ENCODE results near the gene MSMO1.

MSMO1 gene

GRCh38 chr4:165383591-165384073 is 56.2 kb downstream of the MSMO1 start:
- H3K9me3 ChIP-seq (ENCODE audit: insufficient read depth, low read depth, low read length) = no peaks in the 10 kb centered on the region
- H3K27ac ChIP-seq (ENCODE audit: low read length) = no peak overlapping the region
- H3K4me3 ChIP-seq (ENCODE audit: low read length) = no peak overlapping the region
- H3K27me3 ChIP-seq (ENCODE audit: insufficient read depth, low read length) = peaks cover 17% of the 10 kb centered on the region
- H3K9ac ChIP-seq (ENCODE audit: low read depth, low read length) = no peak overlapping the region
- H3K4me1 ChIP-seq (ENCODE audit: insufficient read depth, low read length) = peaks cover 18% of the 10 kb centered on the region
- no peaks in the 10 kb centered on the region for H3K36me3 ChIP-seq (ENCODE audit: insufficient read depth, low read depth, low read length)

- Histone ChIP-seq H3K27ac (ENCODE audit: low read length) (no peak overlapping the region), H3K4me1 (ENCODE audit: insufficient read depth, low read length) (peaks cover 18% of the 10 kb centered on the region), H3K4me3 (ENCODE audit: low read length) (no peak overlapping the region), H3K27me3 (ENCODE audit: insufficient read depth, low read length) (peaks cover 14% of the 10 kb centered on the region), H3K9me3 (ENCODE audit: insufficient read depth, low read depth, low read length) (no peaks in the 10 kb centered on the region), H3K9ac (ENCODE audit: low read depth, low read length) (no peak overlapping the region), H3K36me3 (ENCODE audit: insufficient read depth, low read depth, low read length) (no peaks in the 10 kb centered on the region)
Measured at GRCh38 chr4:165384186-165384585, 56.7 kb downstream of the MSMO1 start.

DNA sequence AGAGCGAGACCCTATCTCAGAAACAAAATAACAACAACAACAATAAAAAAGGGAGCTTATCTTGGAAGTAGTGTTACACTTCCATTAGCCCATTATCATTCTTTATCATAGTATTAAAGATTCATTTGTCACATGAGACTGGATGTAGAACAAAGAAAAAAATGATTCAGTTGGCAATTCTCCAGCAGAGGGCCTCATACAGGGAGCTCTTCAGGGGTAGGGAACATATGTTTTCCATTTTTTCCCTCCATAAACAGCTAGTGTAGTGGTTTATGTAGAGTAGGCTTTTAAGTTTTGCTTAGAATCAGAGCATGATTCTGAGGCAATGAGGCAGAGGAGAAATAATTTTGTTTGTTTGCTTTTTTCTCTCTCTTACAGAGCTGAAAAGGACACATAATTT is 57.1 kb downstream of the MSMO1 start:
- no peak overlapping the region for H3K9ac ChIP-seq (ENCODE audit: low read depth, low read length)
- H3K4me1 ChIP-seq (ENCODE audit: insufficient read depth, low read length) = peaks cover 18% of the 10 kb centered on the region
- no peaks in the 10 kb centered on the region for H3K36me3 ChIP-seq (ENCODE audit: insufficient read depth, low read depth, low read length)
- H3K9me3 ChIP-seq (ENCODE audit: insufficient read depth, low read depth, low read length) = no peaks in the 10 kb centered on the region
- H3K4me3 ChIP-seq (ENCODE audit: low read length) = no peak overlapping the region
- H3K27ac ChIP-seq (ENCODE audit: low read length) = no peak overlapping the region
- peaks cover 9% of the 10 kb centered on the region for H3K27me3 ChIP-seq (ENCODE audit: insufficient read depth, low read length)

DNA sequence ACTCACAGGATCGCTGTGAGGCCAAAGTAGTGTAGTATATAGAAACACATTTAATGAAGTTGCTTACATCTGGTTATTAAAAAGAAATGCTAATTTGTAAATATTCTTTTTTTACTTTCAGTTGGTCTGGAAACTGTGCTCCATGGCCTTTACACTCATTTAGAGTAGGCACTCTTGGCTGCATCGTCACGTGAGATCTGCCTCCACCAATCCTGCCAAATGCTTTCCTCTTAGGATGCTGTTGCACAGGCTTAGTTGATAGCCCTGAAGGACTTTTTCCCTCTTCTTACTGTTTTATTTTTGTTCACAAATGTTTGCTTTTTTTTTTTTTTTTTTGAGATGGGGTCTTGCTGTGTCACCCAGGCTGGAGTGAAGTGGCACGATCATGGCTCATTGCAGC is 57.7 kb downstream of the MSMO1 start:
- Histone ChIP-seq H3K9ac (ENCODE audit: low read depth, low read length) (no peak overlapping the region), H3K4me1 (ENCODE audit: insufficient read depth, low read length) (peaks cover 16% of the 10 kb centered on the region), H3K27ac (ENCODE audit: low read length) (no peak overlapping the region), H3K9me3 (ENCODE audit: insufficient read depth, low read depth, low read length) (no peaks in the 10 kb centered on the region), H3K36me3 (ENCODE audit: insufficient read depth, low read depth, low read length) (no peaks in the 10 kb centered on the region), H3K27me3 (ENCODE audit: insufficient read depth, low read length) (peaks cover 4% of the 10 kb centered on the region), H3K4me3 (ENCODE audit: low read length) (no peak overlapping the region)

GRCh38 chr4:165386328-165386727 is 58.9 kb downstream of the MSMO1 start:
- Histone ChIP-seq H3K9me3 (ENCODE audit: insufficient read depth, low read depth, low read length) (no peaks in the 10 kb centered on the region), H3K27ac (ENCODE audit: low read length) (no peak overlapping the region), H3K36me3 (ENCODE audit: insufficient read depth, low read depth, low read length) (no peaks in the 10 kb centered on the region), H3K4me3 (ENCODE audit: low read length) (no peak overlapping the region), H3K4me1 (ENCODE audit: insufficient read depth, low read length) (peaks cover 5% of the 10 kb centered on the region), H3K9ac (ENCODE audit: low read depth, low read length) (no peak overlapping the region), H3K27me3 (ENCODE audit: insufficient read depth, low read length) (no peaks in the 10 kb centered on the region)

DNA sequence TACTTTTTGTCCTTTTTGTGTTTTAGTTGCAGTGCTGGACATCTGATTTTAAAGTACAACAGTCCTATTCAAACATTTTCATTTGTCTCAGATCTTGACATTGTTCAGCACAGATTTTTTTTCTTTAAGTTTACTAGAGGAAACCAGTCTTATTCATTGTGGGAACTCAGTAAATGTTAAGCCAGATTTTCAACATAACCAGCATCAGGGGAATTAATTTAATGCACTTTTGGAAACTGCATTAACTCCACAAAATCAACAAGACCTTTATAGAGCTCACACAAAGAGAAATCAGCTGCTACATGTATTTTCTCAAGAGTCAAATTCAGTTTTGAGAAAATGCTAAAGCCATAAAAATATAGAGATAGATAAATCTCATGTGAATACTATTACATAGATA is 61.3 kb downstream of the MSMO1 start:
- no peak overlapping the region for H3K9ac ChIP-seq (ENCODE audit: low read depth, low read length)
- H3K27ac ChIP-seq (ENCODE audit: low read length) = no peak overlapping the region
- peaks cover 4% of the 10 kb centered on the region; the same call in 1 of the 2 replicates for H3K4me1 ChIP-seq (ENCODE audit: insufficient read depth, low read length)
- H3K4me3 ChIP-seq (ENCODE audit: low read length) = no peak overlapping the region
- no peaks in the 10 kb centered on the region for H3K9me3 ChIP-seq (ENCODE audit: insufficient read depth, low read depth, low read length)
- no peaks in the 10 kb centered on the region for H3K27me3 ChIP-seq (ENCODE audit: insufficient read depth, low read length)
- H3K36me3 ChIP-seq (ENCODE audit: insufficient read depth, low read depth, low read length) = no peaks in the 10 kb centered on the region

Data from iPS-20b (cell line).